Measurements from ENCODE around the gene TOM1L2.
A peak's percentile ranks its signal among the peaks of the same experiment; 100 is the strongest.

The TOM1L2 gene

GRCh38 chr17:17840751-17841591, 131.2 kb downstream of the TOM1L2 start:
- DNase-seq (ENCODE audit: extremely low read depth, low read depth), result no peak
- TF ChIP-seq CTCF (IDR thresholded peaks at IDR 0.05; ENCODE audit: low read depth, low read length), result no peak

GRCh38 chr17:17839791-17840707, 132.2 kb downstream of the TOM1L2 start:
- DNase-seq (ENCODE audit: extremely low read depth, low read depth), result peak; percentile 59
- no peak for TF ChIP-seq CTCF (IDR thresholded peaks at IDR 0.05; ENCODE audit: low read depth, low read length)

GRCh38 chr17:17837966-17838962, 133.9 kb downstream of the TOM1L2 start:
- no peak for DNase-seq (ENCODE audit: extremely low read depth, low read depth)
- TF ChIP-seq CTCF (IDR thresholded peaks at IDR 0.05; ENCODE audit: low read depth, low read length), result no peak

GRCh38 chr17:17837380-17837821, 134.8 kb downstream of the TOM1L2 start:
- peak; percentile 66 for DNase-seq (ENCODE audit: extremely low read depth, low read depth)
- peak; percentile 3 for TF ChIP-seq CTCF (IDR thresholded peaks at IDR 0.05; ENCODE audit: low read depth, low read length)

- no peak for TF ChIP-seq CTCF (IDR thresholded peaks at IDR 0.05; ENCODE audit: low read depth, low read length)
- DNase-seq (ENCODE audit: extremely low read depth, low read depth), result no peak
Observed at GRCh38 chr17:17836818-17837379, 135.3 kb downstream of the TOM1L2 start, which contains the start of gene SREBF1. Gene SREBF1, minus strand, starts transcription at chr17:17836986. Its CDS starts 169 bp downstream, at chr17:17836817.

- peak; percentile 78 for DNase-seq (ENCODE audit: extremely low read depth, low read depth)
- TF ChIP-seq CTCF (IDR thresholded peaks at IDR 0.05; ENCODE audit: low read depth, low read length), result no peak
Observed at GRCh38 chr17:17836250-17836817, 135.9 kb downstream of the TOM1L2 start.
